ENCODE results near the gene AURKAIP1.

The AURKAIP1 gene

GRCh38 chr1:1345860-1346500, 29.0 kb downstream of the AURKAIP1 start:
- DNase-seq, result no peak

GRCh38 chr1:1345384-1345783, 29.6 kb downstream of the AURKAIP1 start:
- DNase-seq, result no peak

- DNase-seq, result no peak
These were observed 30.2 kb downstream of the AURKAIP1 start for GRCh38 chr1:1344655-1345361.

- no peak for DNase-seq
These were observed 31.1 kb downstream of the AURKAIP1 start for GRCh38 chr1:1343811-1344421.

- DNase-seq, result no peak
These were observed 32.4 kb downstream of the AURKAIP1 start for GRCh38 chr1:1342584-1343115.

GRCh38 chr1:1342061-1342562, 32.9 kb downstream of the AURKAIP1 start:
- no peak for DNase-seq

- no peak for DNase-seq
These were observed 33.4 kb downstream of the AURKAIP1 start for GRCh38 chr1:1341549-1342021.

GRCh38 chr1:1340791-1341548, 34.0 kb downstream of the AURKAIP1 start:
- no peak for DNase-seq

GRCh38 chr1:1340185-1340584, 34.8 kb downstream of the AURKAIP1 start:
- DNase-seq, result no peak

GRCh38 chr1:1338278-1338677, 36.7 kb downstream of the AURKAIP1 start:
- DNase-seq, result no peak

- DNase-seq, result no peak
These were observed 37.2 kb downstream of the AURKAIP1 start for GRCh38 chr1:1337793-1338147.

GRCh38 chr1:1336931-1337792, 37.8 kb downstream of the AURKAIP1 start:
- DNase-seq, result no peak

GRCh38 chr1:1336446-1336845, 38.6 kb downstream of the AURKAIP1 start:
- DNase-seq, result no peak

- DNase-seq, result no peak
These were observed 39.2 kb downstream of the AURKAIP1 start for GRCh38 chr1:1335792-1336248.

- DNase-seq, result no peak
These were observed 39.7 kb downstream of the AURKAIP1 start for GRCh38 chr1:1335283-1335682.

GRCh38 chr1:1334835-1335234, 40.2 kb downstream of the AURKAIP1 start:
- no peak for DNase-seq

GRCh38 chr1:1333551-1334241, 41.3 kb downstream of the AURKAIP1 start:
- DNase-seq, result no peak

- DNase-seq, result no peak
These were observed 42.1 kb downstream of the AURKAIP1 start for GRCh38 chr1:1332774-1333480.

GRCh38 chr1:1332031-1332755, 42.8 kb downstream of the AURKAIP1 start:
- no peak for DNase-seq

All from GDM1 (cell line).